NCI-H2107 treated with DMSO at 0.1 percent for 48 hours (cell line): ENCODE results near the gene VPS39.
"Not testable (repeated sequence)": the region's sequence is repeated elsewhere in the genome, so short reads cannot be mapped to it uniquely, and the experiment has no call there.

ENCODE experiments used
- DNase-seq: peaks from one replicate; lab custom pipeline; 2025; ENCODE audit not compliant: unreplicated experiment; lab: John Stamatoyannopoulos, UW

The VPS39 gene, protein sequence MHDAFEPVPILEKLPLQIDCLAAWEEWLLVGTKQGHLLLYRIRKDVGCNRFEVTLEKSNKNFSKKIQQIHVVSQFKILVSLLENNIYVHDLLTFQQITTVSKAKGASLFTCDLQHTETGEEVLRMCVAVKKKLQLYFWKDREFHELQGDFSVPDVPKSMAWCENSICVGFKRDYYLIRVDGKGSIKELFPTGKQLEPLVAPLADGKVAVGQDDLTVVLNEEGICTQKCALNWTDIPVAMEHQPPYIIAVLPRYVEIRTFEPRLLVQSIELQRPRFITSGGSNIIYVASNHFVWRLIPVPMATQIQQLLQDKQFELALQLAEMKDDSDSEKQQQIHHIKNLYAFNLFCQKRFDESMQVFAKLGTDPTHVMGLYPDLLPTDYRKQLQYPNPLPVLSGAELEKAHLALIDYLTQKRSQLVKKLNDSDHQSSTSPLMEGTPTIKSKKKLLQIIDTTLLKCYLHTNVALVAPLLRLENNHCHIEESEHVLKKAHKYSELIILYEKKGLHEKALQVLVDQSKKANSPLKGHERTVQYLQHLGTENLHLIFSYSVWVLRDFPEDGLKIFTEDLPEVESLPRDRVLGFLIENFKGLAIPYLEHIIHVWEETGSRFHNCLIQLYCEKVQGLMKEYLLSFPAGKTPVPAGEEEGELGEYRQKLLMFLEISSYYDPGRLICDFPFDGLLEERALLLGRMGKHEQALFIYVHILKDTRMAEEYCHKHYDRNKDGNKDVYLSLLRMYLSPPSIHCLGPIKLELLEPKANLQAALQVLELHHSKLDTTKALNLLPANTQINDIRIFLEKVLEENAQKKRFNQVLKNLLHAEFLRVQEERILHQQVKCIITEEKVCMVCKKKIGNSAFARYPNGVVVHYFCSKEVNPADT

DNA sequence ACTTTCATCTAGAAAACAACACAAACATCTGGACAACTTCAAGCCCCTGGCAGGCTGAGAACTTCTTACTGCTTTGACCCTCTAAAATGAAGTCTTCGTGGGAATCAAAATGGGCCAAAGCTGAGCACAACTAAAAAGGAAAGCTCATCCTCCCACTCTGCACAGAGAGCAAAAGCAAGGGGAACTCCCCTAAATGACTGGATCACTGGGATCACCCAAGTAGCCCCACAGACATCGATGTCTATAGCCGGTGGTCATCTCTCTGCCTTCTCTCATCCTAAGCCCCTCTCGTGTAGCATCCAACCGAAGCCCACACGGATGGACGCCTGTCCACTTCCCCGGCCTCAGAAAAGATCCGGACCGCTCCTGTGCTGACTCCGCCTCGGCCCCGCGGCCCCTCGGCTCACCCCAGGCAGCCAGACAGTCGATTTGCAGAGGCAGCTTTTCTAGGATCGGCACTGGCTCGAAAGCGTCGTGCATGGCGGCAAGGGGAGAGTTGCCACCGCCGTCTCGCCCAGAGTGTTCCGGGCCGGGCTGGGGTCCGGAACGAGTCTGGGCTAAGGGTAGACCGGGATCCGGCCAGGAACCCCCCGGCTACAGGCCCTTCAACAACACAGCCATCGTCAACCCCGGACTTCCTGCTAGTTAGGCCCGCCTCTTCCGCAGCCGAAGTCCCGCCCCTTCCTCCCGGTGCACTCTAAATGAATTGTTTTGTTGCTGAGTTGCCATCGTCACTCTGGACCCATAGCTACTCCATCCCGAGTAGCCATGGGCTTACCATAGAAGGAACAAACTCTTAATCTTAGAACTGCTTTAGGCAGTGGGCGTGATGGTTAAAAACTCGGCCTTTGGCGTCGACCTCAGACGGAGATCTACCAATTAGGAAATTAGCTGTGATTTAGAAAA is at the start of gene VPS39:
Gene VPS39, minus strand, starts transcription at position 631 of the 906 bp plus-strand sequence. Its CDS starts 151 bp downstream, at position 480.
- DNase-seq = peak; percentile 55

DNA sequence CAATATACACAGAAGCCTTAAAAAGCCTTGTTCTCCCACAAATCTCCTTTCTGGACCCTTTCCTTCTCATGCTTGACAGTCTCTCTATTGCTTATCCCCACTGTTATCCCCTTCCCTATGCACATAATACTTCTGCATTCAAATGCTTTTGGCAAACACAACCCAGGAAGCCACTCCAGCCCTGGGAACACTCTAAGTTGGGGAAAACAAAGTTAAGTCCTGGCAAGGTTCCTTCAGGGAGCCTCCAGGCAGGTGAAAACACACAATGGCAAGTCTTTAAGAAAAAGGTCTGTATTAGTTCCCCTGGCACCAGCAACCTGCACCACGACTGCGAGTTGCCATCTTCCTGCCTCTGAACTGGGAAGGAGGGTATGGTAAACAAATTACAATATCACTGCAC is 45.2 kb upstream of the VPS39 start:
- DNase-seq = no peak

DNA sequence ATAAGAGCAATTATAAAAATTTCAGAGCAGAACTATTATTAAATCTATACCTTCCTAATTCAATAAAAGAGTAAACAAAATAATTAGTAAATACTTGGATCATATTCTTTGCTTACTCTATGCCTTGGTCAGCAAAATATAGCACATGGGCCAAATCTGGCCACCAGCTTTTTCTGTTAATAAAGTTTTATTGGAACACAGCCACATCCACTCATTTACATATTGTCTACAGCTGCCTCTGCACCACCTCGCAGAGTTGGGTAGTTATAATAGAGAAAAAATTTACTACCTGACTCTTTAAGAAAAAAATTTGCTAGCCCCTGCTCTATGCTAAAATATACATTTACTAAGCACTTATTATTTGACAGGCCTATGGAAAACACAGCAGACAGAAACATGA is 32.7 kb upstream of the VPS39 start:
- DNase-seq = no peak

DNA sequence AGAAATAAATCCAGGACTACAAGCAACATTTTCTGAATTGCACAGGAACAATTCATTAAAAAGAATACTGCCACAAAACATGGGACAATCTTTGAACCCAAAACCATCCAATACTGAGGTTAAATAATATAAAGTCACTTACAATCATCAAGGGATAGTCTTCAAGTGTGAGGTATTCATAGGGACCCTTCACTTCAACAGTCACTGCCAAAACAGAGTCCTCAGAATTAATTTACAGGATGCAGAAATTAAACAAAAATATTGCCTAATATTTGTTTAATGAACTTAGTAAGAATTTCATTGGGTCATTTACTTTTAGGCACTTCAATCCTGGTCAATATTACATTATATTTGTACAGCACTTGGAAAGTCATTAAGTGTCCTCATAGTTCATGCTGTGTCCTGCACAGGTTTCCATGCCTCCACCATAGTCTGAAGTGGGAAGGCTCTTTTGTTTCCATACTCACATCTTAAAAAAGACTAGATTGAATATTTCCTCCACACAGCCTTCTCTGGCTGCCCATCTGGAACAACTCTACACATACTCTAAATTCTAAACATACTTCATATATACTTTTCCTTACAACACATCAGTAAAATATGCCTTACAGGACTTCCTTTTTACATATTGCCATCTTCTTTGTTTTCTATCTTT is 31.6 kb upstream of the VPS39 start:
- DNase-seq = no peak

DNA sequence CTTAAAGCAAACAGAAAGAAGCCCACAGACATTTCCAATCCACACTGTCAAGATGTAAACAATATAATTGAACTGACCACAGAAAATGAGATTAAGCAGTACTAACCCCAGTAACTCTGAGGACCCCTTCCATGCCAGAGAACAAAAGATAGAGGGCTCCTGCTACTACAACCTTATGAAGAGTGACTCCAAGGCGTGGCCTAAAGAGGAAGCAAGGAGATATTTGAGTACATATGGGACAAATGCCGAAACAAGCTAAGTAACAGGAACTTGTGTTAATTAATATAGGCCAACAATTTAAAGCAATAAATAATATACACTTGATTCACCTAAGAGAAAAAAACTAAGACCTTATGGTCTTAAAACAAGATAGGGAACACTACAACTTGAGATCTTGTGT is 25.0 kb upstream of the VPS39 start:
- DNase-seq = no peak

DNA sequence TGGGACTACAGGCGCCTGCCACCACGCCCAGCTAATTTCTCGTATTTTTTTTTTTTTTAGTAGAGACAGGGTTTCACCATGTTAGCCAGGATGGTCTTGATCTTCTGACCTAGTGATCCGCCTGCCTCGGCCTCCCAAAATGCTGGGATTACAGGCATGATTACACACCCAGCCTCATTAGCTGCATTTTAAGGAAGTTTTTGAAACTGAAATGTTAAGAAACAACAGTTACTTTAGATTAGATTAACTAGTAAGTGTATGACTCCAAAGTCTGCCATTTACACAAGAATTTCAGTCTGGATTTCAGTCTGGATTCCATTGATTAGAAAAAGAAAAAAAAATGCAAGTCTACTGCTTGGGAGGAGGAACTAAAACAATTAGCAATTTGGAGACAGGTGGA is 24.5 kb upstream of the VPS39 start:
- no peak for DNase-seq

DNA sequence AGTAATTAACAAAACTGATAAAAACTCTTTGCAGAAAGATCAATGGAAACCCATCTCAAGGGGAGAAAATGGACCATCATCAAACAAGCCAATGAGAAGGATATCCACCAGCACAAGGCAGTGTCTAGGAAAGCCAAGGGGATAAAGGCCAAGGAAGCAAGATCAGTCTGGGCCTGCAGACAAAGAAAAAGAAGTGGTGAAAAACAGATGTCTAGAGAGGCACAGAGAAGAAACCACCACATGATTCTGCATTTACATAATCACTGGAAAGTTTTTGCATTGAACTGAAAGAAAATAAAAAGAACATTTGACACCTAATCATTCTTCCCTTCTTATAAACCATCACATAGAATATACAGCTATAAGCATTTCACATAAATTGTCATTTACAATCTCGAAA is 23.0 kb upstream of the VPS39 start:
- no peak for DNase-seq

DNA sequence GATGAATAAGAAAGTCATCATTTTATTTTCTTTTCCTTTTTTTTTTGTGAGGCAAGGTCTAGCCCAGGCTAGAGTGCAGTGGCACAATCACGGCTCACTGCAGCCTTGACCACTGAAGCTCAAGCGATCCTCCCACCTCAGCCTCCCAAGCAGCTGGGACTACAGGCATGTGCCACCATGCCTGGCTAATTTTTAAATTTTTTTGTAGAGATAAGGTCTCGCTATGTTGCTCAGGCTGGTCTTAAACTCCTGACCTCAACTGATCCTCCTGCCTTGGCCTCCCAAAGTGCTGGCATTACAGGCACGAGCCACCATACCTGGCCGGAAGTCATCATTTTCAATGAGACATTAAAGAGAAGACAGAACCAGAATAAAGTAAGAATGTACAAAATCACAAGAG is 20.9 kb upstream of the VPS39 start:
- not testable (repeated sequence) for DNase-seq

DNA sequence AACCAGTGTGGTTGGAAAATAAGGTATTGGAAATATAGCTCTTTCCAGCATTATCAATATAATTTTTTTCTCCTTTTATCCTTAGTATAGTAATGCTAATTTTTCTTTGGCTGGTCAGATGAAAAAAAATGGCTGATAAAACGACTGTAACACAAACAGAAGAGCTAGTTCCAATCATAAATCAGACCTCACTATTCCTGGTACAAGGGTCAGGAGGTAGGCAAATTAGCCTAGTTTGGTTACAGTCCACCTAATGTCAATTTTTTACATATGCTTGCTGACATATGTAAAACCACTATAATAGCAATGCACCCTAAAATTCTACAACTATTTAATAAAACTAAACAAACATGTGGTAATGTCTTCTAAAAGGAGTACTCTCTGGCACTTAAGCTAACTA is 19.9 kb upstream of the VPS39 start:
- no peak for DNase-seq

DNA sequence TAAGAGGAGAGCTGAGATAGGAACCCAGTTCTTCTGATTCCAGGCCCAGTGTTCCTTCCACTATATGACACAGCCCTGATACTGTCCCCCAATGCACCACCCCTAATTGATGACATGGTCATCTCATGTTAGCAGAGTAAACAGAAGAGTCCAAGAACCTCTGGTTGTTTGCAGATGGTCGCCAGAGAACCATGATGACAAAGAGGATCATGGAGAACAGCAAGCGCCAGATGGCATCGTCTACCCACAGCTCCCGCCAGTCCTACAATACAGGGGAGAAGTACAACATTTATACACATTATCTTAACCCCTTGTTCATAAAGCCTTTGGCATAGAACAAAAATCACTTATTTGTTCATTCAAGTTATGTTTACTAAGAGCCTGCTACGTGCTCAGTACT is 18.5 kb upstream of the VPS39 start:
- DNase-seq = no peak

DNA sequence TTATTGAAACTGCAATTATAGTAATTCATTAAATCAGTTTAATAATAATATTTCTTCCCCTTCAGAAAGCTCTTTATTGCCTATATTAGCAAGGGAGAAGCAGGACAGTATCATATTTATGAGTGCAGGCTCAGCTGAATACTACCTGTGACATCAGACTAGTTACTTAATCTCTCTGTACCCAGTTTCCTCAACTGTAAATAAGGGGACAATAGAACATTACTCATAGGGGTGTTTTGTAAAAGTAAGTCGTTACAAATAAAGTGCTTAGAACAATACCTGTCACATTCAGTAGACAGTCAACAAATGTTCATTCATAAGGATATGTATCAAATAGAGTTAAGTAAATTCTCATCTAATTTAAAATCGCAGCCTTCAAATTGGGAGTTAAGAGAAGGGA is 12.1 kb upstream of the VPS39 start:
- no peak for DNase-seq

DNA sequence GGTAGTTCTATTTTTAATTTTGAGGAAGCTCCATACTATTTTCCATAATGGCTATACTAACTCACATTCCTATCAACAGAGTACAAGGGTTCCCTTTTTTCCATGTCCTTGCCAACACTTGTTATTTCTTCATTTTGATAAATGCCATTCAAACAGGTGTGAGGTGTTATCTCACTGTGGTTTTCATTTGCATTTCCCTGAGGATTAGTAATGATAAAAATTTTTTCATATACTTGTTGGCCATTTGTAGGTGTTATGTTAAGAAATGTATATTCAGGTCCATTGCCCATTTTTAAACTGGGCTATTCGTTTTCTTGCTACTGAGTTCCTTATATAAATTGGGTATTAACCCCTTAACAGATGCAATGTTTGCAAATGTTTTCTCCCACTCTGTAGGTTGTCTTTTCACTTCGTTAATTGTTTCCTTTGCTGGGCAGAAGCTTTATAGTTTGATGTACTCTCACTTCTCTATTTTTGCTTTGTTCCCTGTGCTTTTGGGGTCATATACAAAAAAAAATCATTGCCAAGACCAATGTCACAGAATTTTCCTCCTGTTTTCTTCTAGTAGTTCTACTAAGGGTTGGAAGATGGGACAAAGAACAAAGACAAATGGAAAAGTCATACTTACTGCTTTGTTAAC is 11.0 kb upstream of the VPS39 start:
- DNase-seq = no peak

DNA sequence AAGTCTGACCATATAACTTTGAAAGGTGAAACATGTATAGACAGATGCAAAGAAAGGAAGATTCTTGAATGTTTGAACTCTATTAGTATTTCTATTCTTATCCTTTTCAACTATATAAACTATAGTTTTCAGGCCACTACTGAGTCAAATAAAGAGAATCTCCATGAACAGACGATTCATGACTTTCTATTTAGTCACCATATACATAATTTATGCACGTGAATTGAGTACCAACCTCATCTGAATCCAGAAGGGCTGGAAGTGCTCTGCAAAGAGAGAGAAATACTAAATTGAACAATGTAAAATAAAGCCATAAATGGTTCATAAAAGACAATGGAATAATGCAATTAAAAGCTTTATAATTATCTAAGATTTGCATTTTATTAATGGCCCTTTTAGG is 9.5 kb upstream of the VPS39 start:
- no peak for DNase-seq

DNA sequence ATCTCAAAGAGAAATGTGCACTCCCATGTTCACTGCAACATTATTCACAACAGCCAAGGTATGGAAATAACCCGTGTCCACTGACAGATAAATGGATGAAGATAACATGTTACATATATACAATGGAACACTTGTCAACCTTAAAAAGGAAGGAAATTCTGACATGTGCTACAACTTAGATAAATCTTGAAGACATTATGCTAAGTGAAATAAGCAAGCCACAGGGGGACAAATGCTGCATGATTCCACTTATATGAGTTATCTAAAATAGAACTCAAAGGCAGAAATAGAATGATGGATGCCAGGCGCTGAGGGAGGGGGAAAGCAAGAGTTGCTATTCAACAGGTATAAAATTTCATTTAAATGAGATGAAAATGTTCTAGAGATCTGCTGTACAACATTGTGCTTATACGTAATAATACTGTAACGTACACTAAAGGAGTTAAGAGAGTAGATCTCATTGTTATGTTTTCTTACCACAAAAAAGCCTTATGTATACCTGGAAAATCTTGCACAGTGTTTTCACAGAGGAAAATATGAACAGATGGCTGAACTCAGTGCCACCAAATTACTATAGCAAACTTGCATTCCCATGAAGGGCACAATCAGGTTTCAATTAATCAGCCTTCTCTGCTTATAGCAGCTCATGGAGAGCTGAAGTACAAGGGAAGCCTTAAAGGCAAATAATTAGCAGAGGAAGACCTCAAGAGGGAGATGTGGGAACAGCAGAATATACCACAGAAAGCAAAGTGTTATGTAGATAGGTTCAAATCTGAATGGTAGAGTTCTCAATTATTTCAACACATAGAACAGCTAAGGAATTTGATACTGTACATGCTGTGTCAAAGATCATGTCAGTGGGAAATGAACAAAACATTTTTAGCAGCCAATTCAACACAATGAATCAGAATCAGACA is 8.1 kb upstream of the VPS39 start:
- DNase-seq = no peak

DNA sequence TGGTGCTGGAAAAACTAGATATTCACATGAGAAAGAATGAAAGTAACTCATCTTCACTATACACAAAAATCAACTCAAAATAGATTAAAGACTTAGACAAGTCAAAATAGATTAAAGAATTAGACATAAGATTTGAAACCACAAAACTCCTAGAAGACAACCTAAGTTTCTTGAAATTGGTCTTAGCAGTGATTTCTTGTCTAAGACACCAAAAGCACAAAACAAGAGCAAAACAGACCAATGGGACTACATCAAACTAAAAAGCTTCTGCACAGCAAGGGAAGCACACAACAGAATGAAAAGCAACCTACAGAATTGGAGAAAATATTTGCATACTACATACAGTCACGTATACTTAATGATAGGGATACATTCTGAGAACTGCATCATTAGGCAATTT is 6.5 kb upstream of the VPS39 start:
- DNase-seq = no peak

DNA sequence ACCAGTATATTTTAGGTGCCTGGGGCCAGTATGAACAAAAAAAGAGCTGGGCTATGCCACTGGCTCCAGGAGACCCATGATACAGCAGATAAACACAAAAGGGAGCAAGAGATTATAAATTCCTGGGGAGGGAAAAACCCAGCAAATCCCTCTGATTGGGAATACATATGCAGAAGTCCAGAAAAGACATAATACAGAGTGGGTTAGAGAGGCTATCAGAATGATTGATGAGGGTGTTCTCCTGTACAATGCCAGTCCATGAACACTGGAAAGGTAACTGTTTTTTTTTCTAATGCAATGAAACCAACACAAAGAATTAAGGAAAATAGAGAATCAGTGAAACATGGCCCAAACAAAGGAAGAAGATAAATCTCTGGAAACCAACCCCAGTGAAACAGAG is 5.4 kb upstream of the VPS39 start:
- no peak for DNase-seq

DNA sequence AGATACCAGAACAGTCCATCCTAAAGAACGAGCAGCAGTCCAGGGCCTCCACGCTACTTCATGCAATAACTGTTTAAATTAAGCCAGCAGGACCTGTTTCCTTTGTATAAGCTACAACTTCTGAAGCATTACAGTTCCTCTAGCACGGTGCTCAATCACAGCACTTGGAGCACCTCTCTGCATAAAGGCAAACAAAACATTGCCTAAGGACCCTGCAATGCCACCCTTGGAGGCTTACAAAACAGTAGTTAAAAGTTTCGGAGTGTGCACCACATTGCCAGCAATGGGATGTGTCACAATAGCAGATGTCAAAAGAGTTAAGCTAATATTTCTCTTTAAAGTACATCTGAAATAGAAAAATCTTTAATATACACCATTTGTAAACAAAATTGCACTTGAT is 2.6 kb upstream of the VPS39 start:
- no peak for DNase-seq

DNA sequence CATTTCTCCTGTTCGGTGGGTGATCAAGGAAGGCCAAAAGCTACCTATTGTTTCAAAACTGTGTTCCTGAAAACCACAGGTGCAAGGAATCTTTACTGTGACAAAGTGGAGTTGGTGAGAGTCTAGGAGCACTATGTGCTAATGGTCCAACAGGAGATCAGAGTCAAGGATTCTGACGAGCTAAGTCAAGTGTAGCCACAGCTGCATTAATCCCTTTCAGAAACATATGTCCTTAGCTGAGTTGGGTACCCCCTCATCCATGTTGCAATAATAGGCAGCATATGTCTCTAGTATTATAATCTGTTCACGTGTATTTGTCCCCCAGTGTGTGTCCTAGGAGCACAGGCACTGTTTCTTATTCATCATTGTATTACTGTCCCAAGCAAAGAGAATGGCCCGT is 1.7 kb downstream of the VPS39 start:
- peak; percentile 23 for DNase-seq

DNA sequence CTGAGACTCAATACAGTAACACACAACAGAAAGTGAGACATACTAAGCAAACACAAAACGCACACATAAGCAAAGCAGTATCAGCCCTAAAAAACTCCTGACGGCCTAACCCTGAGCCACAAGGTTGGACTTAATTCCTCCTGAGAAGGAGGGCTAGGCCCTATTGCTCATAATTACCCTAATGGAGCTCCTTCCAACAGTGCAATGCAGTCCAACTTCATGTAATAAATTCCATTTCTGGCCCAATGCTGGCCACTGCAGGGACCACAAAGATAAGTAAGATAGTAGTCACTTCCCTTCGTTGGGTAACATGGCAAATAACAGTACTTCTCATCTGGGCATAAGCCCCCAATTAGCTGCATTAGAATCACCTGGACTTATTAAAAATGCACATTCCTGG is 4.2 kb downstream of the VPS39 start:
- no peak for DNase-seq
